ELF-1 (cell line): ENCODE measurements around the gene ATG9A.
"Not testable (repeated sequence)": the region's sequence is repeated elsewhere in the genome, so short reads cannot be mapped to it uniquely, and the experiment has no call there.

Experiments used
- DNase-seq: peaks from one replicate; pipeline ENCODE4 v3.0.0-alpha.2; 2016; ENCODE audit warnings: low read depth, low spot score

Gene ATG9A

GRCh38 chr2:219229305-219230058 is at the start of gene ATG9A, which contains the start of gene ANKZF1:
Gene ATG9A, minus strand, starts transcription at chr2:219229636. Its CDS starts 1,612 bp downstream, at chr2:219228024.
Gene ANKZF1, plus strand, starts transcription at chr2:219229806. Its CDS starts 452 bp downstream, at chr2:219230258.
- DNase-seq: peak; percentile 99

DNA sequence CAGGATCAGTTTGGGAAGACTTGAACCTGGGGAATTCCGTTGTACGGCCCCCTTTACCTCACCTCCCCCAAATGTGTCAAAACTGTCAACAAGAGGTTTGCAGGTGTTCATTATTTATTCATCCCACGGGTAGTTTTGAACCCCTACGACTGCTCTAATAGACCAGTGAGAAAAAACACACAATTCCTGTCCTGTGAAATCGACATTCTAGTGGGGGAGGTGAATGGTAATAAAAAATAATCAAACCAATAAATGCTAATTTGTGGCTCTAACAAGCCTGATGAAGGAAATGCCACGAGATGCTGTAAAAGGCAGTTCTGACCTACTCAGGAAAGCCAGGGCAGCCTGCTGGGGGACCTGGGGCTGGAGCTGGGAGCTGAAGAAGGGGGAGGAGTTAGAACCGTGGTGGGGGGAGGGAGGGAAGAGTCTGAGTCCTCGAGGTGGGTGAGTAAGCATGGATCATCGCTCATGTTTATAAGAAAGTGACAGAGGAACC is 49.3 kb upstream of the ATG9A start:
- DNase-seq: no peak

DNA sequence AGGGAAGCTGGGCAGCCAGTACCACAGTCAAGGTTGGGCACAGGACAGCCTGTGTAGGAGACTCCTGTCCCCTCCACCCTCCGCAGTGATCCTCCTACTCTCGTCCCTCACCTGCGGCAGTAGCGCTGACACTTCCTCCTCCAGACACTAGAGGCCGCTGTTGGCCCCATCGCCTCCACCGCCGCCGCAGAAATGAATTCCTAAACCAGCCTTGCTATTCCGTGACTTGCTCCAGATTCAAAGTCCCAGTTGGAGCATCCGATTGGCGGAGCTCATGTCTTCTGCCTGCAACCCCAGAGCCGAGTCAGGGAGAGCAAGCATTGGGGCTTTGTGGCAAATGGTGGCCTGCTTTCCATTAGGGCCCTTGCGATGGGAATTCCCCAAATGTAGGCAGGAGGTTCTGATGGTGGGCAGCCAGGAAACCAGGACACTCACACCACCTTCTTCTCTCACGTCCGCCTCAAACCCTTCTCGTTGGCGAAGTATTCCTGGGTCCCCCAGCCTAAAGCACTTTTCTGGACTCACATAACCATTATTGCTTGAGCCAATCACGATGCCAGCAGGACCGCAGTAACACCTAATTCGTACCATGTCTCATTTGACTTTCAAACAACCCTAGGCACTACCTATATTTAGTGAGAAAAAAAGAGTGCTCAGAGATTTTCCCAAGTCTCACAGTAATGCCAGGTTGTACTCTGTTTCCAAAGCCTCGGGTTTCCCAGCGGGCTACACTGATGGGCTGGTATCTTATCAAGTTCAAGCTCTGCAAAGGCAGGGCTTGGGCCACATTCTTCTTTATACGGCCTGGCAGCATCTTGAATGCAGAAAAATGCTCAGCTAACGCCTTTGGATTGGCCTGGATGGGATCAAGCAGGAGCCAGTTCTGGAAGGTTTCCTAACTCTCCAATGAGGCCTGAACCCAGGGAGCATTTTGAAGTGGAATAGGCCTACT is 48.5 kb upstream of the ATG9A start:
- peak; percentile 95 for DNase-seq

DNA sequence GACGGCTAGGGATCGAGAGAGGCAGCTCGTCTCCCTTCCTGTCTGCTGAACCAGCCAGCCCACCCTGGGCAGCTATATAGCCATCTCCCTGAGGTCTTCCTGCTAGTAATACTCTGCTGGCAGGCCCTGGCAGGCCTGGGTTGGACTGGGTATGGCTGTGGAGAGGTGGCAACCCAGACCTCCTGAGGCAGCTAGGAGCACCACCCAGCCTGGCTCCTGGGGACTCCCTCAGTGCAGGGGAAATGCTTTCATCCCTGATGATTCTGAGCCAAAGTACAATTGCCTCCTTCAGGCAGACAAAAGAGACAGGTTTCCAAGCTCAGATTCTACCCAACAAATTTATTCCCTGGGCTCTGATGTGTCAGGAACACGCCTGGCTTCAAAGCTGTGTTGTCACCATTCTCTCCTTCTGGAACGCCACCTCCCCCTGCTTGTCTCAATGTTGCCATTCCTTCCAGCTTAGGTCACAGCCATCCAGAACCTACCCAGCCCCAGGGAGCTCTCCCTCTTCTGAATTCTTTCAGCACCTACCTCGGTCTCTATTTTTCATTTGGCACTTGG is 45.0 kb upstream of the ATG9A start:
- peak; percentile 90 for DNase-seq

DNA sequence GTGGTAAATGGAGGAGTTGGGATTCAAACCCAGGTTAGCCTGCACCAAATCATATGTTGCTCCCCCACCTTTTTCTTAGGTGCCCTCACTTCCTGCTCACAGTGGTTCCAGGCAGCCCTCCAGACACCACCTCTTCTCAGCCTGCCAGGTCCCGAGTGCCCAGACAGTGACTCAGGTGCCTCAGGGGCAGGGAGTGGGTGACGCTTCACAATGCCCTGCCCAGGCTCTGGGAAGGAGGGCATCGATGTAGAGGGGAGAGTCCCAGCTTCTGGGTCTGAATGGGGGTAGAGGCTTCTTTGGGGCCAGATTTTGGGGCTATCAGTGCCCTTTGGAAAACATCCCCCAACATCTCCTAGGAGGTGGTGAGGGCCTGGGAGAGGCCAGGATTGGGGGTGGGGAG is 44.5 kb upstream of the ATG9A start:
- DNase-seq: peak; percentile 51

GRCh38 chr2:219272995-219273394 is 43.6 kb upstream of the ATG9A start:
- no peak for DNase-seq

DNA sequence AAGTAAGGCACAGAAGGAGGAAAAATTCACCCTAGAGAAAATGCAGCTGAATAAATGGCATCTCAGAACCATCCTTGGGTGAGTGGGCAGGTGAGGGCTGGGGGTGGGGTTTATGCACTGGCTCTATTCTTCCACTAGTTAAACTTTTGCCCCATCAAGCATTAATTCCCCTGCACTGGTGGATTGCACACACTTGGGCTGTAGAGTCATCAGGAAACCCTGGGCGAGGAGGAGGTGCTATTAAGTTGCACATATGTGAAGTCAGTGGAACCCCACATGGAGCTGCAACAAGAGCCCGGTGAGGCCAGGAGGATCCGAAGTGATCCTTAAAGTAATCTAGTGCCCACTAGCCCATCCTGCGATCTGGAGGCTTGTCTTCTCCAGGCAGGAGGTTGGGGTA is 42.9 kb upstream of the ATG9A start:
- no peak for DNase-seq

GRCh38 chr2:219271021-219271420 is 41.6 kb upstream of the ATG9A start:
- no peak for DNase-seq

DNA sequence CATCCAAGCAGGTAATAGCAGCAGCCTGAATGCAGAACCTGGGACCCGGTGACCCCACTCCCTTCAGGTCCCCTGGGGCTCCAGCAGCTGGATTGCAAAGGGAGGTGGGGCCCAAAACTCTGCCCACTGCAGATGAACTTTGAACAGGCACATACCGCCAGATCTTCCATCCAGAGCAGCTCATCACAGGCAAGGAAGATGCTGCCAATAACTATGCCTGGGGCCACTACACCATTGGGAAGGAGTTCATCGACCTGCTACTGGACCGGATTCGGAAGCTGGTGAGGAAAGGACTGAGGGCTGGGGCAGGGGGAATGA is 40.6 kb upstream of the ATG9A start:
- no peak for DNase-seq

GRCh38 chr2:219269362-219270054 is 40.1 kb upstream of the ATG9A start:
- DNase-seq: no peak

DNA sequence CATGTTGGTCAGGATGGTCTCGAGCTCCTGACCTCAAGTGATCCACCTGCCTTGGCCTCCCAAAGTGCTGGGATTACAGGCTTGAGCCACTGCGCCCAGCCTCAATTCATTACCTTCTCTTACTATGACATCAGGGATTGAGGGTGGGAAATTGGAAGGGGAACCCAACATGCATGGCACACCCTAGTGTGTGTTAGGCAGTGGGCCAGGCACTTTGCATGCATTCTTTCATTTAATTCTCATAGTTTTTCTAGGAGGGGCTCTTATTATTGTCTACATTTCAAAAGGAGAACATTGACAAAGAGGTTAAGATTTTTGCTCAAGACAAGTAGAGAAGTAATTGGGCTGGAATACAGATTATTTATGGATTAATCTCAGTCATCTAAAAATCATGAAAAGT is 38.9 kb upstream of the ATG9A start:
- DNase-seq: no peak

- DNase-seq: no peak
Measured at GRCh38 chr2:219266886-219267285, 37.5 kb upstream of the ATG9A start.

DNA sequence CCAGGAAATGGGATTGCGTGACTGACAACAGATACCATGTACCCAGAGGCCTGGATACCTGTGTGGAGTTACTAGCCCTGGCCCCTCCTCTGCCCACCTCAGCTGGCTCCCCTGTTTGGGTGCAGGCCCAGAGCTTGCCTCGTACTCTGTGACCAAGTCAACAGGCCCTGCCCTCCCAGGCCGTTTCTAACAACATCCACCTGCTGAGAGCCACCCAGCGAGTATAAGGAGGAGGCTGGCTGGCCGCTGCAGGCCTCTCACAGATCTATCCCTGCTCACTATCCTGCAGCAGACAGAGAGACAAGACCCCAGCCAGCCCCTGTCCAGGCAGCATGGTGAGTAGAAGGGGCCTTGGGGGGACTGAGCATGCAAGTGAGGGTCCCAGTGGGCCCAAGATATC is 36.8 kb upstream of the ATG9A start:
- no peak for DNase-seq

GRCh38 chr2:219261024-219261855 is 31.8 kb upstream of the ATG9A start:
- no peak for DNase-seq

DNA sequence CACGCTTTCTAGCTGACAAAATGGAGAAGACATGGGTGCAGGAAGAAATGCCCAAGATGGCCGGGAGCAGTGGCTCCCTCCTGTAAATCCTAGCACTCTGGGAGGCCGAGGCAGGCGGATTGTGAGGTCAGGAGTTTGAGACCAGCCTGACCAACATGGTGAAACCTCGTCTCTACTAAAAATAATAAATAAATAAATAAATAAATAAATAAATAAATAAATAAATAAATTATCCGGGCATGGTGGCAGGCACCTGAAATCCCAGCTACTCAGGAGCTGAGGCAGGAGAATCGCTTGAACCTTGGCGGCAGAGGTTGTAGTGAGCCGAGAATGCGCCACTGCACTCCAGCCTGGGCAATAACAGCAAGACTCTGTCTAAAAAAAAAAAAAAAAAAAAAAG is 29.5 kb upstream of the ATG9A start:
- not testable (repeated sequence) for DNase-seq

- DNase-seq: no peak
Measured at GRCh38 chr2:219254590-219255201, 25.3 kb upstream of the ATG9A start.

DNA sequence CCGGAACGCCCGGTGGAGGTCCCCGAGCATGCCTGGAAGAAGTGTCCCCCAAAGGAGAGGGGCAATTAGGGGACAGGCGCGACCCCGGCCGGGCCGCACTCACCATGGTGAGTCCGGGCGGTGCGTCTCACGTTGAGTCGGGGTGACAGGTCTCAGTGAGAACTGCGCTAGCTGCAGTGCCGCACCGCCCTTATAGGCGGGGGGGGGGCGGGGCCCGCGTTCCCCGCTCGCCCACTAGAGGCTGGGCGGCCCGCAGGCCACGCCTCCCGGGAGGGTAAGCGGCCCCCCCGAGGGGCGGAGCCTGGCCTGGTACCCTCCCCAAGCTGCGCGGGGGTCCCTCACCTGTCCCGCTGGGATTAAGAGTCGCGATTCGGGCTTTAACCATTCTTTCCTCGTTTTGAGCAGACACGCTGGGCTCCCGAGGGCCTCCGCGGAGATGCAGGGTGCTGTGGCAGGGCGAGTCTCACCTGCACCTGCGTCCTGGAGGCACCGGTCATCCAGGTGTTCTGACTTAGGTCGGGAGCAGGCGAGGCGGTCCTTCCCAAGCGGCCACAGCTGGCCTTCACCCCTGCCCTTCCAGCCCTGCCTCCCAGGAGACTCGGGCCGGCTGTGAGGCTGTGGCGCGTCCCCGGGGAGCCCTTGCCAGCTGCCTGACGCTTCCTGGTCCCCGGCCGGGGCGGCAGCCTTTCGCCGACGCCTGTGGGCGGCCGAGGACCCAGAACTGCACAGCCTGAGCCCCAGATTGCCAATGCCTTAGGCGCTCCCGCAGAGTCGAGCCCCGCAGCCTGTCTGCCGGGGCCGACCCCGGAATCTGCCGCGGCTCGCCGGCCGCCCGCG is 24.5 kb upstream of the ATG9A start, which contains the start of gene TUBA4A:
TUBA4A (minus strand) TSS at position 166 of the 837 bp plus-strand sequence; CDS start at position 106, 60 bp downstream.
- DNase-seq: peak; percentile 78

GRCh38 chr2:219252900-219253752 is 23.7 kb upstream of the ATG9A start, which contains the start of gene TUBA4B:
Gene TUBA4B, plus strand, starts transcription at chr2:219253243. Its CDS starts 165 bp downstream, at chr2:219253408.
- DNase-seq: peak; percentile 52
